Pancreas (tissue), 10 donors: ENCODE data around the gene AP5B1. TPM values are rescaled to one million over a fixed set of nuclear protein-coding genes. Genes with fewer than 3 reads are reported as not detected.

Experiments used
- ATAC-seq, 4 donors: fragments of 200-7000 bp; cut with Tn5 transposase; one replicate each; pipeline versions ENCODE4 v1.8.0 to v1.9.1; 2020; ENCODE audit warnings: mild to moderate bottlenecking in 4 of 4, moderate library complexity in 4 of 4
- DNase-seq, 6 donors: peaks; one replicate each; pipeline ENCODE4 v3.0.0-alpha.2; 2020
- FAIRE-seq: peaks from 2 replicates; lab custom pipeline; 2012; peaks lifted over from hg19 to GRCh38; lab: Jason Lieb, UNC
- H3K27ac ChIP-seq, 4 donors: fragments of 200-600 bp; sonication (generic); 1 replicate in 3 of 4; 2 replicates in 1 of 4; pipeline versions ENCODE4 v1.5.0 to v1.8.0; 2020
- H3K27me3 ChIP-seq, 4 donors: fragments of 200-600 bp; one replicate each; pipeline ENCODE4 v1.8.0; 2021
- H3K36me3 ChIP-seq, 3 donors: fragments of 200-600 bp; sonication (generic) in 1 of 3; one replicate each; pipeline versions ENCODE4 v1.5.0 to v1.8.0; 2020 to 2021
- H3K4me1 ChIP-seq, 3 donors: fragments of 200-600 bp; one replicate each; pipeline ENCODE4 v1.8.0; 2021
- H3K4me3 ChIP-seq, 4 donors: fragments of 200-600 bp; sonication (generic) in 2 of 4; one replicate each; pipeline versions ENCODE4 v1.5.0 to v1.8.0; 2020 to 2021
- H3K9me3 ChIP-seq, 4 donors: fragments of 200-600 bp; one replicate each; pipeline ENCODE4 v1.8.0; 2021
- CTCF ChIP-seq, 4 donors: fragments of 200-600 bp; sonication (generic) in 3 of 4; IDR thresholded peaks; one replicate each; pipeline versions ENCODE4 v1.5.0 to v1.8.0; 2021; ENCODE audit warnings: antibody characterized with exemption in 4 of 4
- WGBS, 2 donors: extraction: QIAGEN DNeasy Blood & Tissue Kit; methylation state at CpG; one replicate each; pipeline ENCODE4 v1.1.7; 2013; 5-methylcytosine and 5-hydroxymethylcytosine counted together
- intact Hi-C, 3 donors: fragments of 100-400 bp; cut with DNase I; formaldehyde crosslinking; loops; one replicate each; pipeline versions ENCODE4 v1.11.1 to v1.14.2; 2022
- polyA plus RNA-seq, 2 donors: library from polyadenylated mRNA; stranded (reverse); fragments of 200-250 nt; gene quantifications; one replicate each; pipeline ENCODE4 v1.2.3, GENCODE V29; 2013
- total RNA-seq, 6 donors: library from RNA; stranded (reverse); fragmentation: NEBNext Ultra II Directional in 4 of 6; extraction: Animal tissue kit (Norgen Biotek cat#: 25700) in 4 of 6; gene quantifications; one replicate each; pipeline versions ENCODE4 v1.2.1 to v1.2.4, GENCODE V29; 2021 to 2023
- donor health status: healthy with polysubstance abuse.
- donor health status: DM: no; HTN: no; CAD: no; lungs with moderate emphysema.
- donor health status: DM: no; HTN: no; CAD: no.
- donor health status: control.
- donor health status: control.
- donor health status: Bipolar disorder and iron deficiency.
- donor health status: DM: yes; HTN: yes; CAD: no.
- donor health status: DM: no; HTN: no; CAD: no.
- donor health status: DM: no; HTN: no; CAD: no.
- donor health status: DM: yes; HTN: yes; CAD: no.

AP5B1 gene
- total and polyA plus RNA-seq, 8 donors = 4.2 to 12.7 (median 11.1) TPM

GRCh38 chr11:65801153-65801987 is 20.6 kb upstream of the AP5B1 start:
- H3K27ac ChIP-seq = no peak overlapping the region
- ATAC-seq (no peak), FAIRE-seq (no peak), DNase-seq (peak in 1 of 6 donors; percentile 58)
- no peaks in the 10 kb centered on the region for H3K36me3 ChIP-seq
- 86 to 88% methylated on average over 18 of the region's 18 CpGs for WGBS, 2 donors
- no peak overlapping the region for H3K4me3 ChIP-seq
- no peaks in the 10 kb centered on the region for H3K9me3 ChIP-seq
- no peaks in the 10 kb centered on the region for H3K27me3 ChIP-seq
- no peak for TF ChIP-seq CTCF (IDR thresholded peaks at IDR 0.05)
- H3K4me1 ChIP-seq = no peaks in the 10 kb centered on the region
- intact Hi-C loops = no loop called here

- peaks cover 0 to 9% (median 0%) of the 10 kb centered on the region in 3 donors for H3K36me3 ChIP-seq
- H3K27me3 ChIP-seq = no peaks in the 10 kb centered on the region
- H3K9me3 ChIP-seq = no peaks in the 10 kb centered on the region
- 89 to 95% methylated on average over 8 of the region's 8 CpGs for WGBS, 2 donors
- no peak for ATAC-seq
- TF ChIP-seq CTCF (IDR thresholded peaks at IDR 0.05) = no peak
- intact Hi-C loops = no loop called here
- no peak for FAIRE-seq
- no peak overlapping the region for H3K4me3 ChIP-seq
- H3K27ac ChIP-seq = no peak overlapping the region
- no peaks in the 10 kb centered on the region for H3K4me1 ChIP-seq
- DNase-seq = no peak
These were observed 18.1 kb upstream of the AP5B1 start for GRCh38 chr11:65798882-65799281.

- Histone ChIP-seq H3K27me3 (no peaks in the 10 kb centered on the region), H3K4me1 (peaks cover 0 to 4% (median 4%) of the 10 kb centered on the region in 3 donors), H3K36me3 (peaks cover 0 to 9% (median 0%) of the 10 kb centered on the region in 3 donors), H3K4me3 (no peak overlapping the region), H3K27ac (no peak overlapping the region), H3K9me3 (no peaks in the 10 kb centered on the region)
- intact Hi-C loops = no loop called here
- 67 to 70% methylated on average over 13 of the region's 13 CpGs for WGBS, 2 donors
- FAIRE-seq (no peak), DNase-seq (peak in 1 of 6 donors; percentile 61), ATAC-seq (no peak)
- TF ChIP-seq CTCF (IDR thresholded peaks at IDR 0.05) = no peak
These were observed 16.9 kb upstream of the AP5B1 start for GRCh38 chr11:65797711-65798110.

GRCh38 chr11:65796726-65797601 is 16.2 kb upstream of the AP5B1 start:
- ATAC-seq (no peak), FAIRE-seq (no peak), DNase-seq (no peak)
- no peaks in the 10 kb centered on the region for H3K27me3 ChIP-seq
- 77 to 85% methylated on average over 15 of the region's 15 CpGs for WGBS, 2 donors
- intact Hi-C loops = no loop called here
- no peaks in the 10 kb centered on the region for H3K9me3 ChIP-seq
- H3K27ac ChIP-seq = no peak overlapping the region
- H3K4me3 ChIP-seq = no peak overlapping the region
- TF ChIP-seq CTCF (IDR thresholded peaks at IDR 0.05) = no peak
- H3K4me1 ChIP-seq = peaks cover 0 to 4% (median 4%) of the 10 kb centered on the region in 3 donors
- peaks cover 0 to 9% (median 0%) of the 10 kb centered on the region in 3 donors for H3K36me3 ChIP-seq
